CD4-positive, alpha-beta T cell treated with Interleukin-12 subunit alpha and Interleukin-12 subunit beta, for 1 hour (primary cell): ENCODE measurements around the gene DRAM1.
"Not testable (repeated sequence)": the region's sequence is repeated elsewhere in the genome, so short reads cannot be mapped to it uniquely, and the experiment has no call there.

ENCODE experiments used
- DNase-seq: peaks from one replicate; pipeline ENCODE4 v3.0.0-alpha.2; 2020

Gene DRAM1, protein sequence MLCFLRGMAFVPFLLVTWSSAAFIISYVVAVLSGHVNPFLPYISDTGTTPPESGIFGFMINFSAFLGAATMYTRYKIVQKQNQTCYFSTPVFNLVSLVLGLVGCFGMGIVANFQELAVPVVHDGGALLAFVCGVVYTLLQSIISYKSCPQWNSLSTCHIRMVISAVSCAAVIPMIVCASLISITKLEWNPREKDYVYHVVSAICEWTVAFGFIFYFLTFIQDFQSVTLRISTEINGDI

DNA sequence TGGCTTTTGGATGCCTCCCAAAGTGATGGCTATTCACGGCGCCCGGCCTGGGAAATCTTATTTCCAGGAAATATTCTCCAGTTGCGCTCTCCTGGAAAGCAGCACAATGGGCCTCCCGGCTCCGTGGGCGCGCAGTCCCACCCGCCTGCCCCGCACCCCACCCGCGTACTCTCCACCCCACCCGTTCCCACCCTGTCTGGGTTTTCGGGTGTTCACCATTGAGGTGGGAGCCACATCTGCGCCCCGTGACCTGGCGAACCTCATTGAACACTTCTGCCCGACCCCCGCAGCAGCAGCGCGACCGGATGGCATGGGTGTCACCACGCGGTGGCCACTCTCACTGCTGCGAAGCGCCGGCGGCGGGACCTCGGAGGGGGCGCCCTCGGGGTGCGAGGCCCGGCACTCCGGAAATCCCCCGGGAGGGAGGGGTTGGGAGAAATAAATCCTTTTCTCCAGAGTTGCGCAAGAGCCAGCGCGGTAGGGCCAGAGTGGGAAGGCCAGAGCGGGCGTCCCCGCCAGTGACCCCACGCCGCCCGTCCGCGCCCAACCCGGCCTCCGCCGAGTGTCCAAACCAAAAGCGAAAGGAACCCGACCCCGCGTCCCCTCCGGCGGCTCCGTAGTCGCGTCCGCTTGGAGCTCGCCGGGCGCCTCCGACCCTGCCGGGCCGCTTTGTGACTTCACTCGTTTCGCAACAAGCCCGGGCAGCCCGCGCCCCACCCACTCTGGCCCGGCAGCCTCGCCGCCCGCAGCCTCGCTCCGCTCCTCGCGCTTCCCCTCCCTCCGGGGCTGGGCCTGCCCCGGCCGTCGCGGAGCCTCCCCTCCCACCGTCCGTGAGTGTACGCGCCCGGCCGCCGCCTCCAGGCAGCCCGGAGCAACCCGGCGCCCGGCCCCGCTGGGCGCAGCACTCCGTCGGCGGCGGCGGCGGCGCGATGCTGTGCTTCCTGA lies at the start of gene DRAM1:
DRAM1 (plus strand) TSS at position 720 of the 945 bp plus-strand sequence; CDS start at position 930, 210 bp downstream.
- peak; percentile 82 for DNase-seq

DNA sequence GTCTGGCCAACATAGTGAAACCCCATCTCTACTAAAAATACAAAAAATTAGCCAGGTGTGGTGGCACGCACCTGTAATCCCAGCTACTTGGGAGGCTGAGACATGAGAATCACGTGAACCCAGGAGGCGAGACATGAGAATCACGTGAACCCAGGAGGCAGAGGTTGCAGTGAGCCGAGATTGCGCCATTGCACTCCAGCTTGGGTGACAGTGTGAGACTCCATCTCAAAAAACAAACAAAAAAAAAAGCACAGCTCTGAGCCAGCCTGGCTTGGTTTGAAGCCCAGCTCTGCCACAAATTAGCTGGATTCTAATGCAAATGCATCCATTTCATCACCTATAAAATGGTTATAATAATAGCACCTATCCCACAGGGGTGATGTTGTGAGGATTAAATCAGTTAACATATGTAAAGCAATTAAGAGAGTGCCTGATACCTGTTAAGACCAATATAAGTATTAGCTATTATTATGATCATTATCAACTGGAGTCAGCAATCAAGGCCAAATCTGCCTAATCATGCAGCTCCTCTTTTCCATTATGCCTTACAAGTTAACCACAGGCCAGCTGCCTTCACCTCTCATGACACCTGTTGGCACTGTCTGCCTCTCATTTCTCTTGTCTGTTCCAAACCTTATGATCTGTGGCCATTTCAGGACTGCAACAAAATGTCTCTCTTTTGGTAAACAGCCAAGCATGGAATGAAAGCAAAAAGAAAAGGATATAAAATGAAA lies 48.8 kb upstream of the DRAM1 start:
- no peak for DNase-seq

DNA sequence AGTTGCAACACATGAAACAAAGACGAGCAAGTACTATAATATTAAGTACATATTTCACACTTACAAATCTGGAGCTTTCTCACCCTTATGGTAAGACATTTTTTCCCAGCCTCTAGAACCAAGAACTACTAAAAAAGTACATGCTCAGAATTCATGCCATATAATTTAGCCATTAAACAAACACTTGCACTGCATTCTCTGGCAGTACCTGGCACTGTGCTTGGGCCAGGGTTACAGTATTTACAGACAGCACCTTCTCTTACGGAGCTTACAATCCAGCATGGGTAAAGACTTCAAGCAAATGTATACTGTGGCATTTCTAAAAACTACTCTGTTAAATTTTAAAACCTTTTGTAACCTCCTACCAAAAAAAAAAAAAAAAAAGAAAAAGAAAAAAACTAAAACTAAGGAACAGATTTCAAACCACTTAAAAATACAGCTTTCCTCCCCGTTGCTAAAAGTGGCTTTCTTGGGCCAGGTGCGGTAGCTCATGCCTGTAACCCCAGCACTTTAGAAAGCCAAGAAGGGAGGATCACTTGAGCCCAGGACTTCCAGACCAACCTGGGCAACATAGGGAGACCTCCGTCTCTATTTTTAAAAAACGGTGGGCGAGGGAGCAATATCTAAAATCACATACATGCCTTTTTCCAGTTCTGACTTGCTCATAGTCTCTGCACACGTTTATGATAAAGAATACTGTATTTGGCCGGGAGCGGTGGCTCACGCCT lies 47.6 kb upstream of the DRAM1 start:
- DNase-seq: no peak

DNA sequence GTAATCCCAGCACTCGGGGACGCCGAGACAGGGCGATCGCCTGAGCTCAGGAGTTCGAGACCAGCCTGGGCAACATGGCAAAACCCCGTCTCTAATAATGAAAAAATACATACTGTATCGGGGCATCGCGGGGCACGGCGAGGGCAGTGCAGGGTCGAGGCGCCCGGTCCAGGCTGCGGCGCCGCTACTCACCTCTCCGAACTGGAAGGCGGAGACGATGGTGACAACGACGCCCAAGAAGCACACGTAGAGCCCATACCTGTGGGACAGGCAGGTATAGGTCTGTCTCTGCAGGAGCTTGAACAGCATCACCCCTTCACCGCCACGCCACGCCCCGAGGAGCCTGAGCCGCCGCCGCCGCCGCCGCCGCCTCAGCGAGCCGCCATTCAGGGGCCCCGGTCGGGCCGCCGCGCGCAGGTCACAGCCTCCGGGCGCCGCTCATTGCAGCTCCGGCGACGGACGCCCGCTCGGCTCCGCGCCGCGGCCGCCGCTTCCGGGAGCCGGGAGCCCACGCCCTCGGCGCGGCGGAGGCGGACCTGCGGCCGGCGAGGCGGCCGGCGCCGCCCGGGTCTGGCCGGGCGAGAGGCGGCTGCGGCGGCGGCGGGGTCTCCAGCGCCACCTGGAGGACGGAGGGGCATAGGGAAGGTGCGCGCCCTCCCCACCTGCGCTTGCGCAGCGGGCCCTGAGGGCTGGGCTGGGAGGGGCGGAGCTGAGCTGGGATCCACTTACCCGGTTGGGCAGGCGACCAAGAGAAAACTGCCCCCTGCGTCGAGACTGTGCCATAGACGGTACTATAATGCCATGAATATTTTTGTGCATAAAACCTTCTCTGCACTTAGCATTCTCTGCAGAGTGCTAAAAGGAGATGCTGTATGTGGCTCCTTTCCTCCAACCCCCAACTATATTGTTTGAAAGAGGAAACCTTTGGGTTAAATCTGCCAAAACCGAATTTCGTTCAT lies 46.7 kb upstream of the DRAM1 start, which contains the start of gene GNPTAB:
GNPTAB (minus strand) TSS at position 593 of the 959 bp plus-strand sequence; CDS start at position 309, 284 bp downstream.
- peak; percentile 96 for DNase-seq

DNA sequence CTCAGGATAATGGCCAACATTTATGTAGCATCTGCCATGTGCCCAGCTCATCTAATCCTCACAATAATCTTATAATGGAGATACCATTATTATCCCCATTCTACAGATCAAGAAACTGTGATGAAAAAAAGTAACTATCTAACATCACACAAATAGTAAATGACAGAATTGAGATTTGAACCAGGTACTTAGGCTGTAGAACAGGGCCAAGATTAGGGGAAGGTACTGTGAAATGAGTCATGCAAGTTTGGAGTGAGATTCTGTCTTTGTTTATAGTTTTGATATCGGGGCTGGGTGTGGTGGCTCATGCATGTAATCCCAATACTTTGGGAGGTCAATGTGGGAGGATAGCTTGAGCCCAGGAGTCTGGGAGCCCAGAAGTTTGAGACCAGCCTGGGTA lies 45.4 kb upstream of the DRAM1 start:
- DNase-seq: no peak

DNA sequence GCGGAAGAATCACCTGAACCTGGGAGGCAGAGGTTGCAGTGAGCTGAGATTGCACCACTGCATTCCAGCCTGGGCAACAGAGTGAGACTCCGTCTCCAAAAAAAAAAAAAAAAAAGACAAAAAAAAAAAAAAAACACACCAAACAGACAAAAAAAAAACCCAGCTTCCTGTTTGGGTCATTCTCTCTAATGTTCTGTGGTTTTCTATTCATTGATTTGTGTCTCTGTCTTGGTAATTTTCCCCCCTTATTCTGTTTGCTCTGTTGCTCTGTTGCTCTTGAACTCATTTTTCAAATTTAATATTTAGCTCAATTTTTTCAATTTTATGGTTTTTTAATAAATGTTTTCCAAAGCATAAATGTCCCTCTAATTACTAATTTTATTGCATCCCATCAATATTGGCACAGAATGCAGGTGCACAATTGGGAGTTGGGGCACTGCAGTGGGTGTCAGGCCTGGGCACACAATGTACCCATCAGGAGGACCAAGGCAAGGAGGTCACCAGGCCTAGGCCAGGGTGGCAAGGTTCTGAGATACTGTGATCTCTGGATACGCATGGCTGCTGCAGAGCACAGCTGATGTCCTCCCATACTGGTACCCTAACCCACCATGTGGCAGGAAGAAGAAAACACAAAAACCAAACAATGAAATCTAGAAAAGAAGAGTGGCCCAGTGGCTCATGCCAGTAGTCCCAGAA lies 38.6 kb upstream of the DRAM1 start:
- peak; percentile 30 for DNase-seq

DNA sequence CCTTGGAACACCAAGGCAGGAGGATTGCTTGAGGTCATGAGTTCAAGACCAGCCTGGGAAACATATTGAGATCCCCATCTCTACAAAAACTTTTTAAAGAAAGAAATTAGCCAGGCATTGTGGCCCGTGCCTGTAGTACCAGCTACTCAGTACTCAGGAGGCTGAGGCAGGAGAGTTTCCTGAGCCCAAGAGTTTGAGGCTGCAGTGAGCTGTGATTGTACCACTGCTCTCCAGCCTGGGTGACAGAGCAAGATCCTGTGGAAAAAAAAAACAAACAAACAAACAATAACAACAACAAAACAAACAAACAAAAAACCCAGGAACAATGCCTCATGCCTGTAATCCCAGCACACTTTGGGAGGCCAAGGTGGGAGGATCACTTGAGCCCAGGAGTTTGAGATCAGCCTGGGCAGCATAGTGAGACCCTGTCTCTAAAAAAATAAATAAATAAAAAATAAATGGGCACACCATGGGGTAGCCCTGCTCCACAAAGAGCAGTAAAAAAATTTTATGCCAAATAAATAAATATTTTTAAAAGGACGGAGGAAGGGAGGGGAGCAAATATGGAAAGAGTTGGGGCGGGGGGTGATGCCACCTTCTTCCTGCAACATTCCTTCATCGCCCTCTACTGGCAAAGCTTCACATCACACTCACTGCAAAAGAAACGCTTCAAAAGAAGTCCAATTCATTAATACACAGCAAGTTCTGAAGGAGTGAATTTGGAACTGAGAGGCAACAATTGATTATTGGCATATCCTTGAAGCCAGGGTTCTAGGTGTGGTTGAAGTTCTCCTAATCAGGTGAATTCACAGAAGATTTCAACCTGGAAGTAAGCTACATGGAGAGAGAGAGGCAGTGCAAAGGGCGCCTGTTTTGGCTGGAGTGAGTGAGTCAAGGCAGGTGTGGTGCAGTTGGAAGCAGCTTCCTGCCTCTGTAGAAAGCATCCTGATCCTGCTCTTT lies 37.8 kb upstream of the DRAM1 start:
- DNase-seq: peak; percentile 79

DNA sequence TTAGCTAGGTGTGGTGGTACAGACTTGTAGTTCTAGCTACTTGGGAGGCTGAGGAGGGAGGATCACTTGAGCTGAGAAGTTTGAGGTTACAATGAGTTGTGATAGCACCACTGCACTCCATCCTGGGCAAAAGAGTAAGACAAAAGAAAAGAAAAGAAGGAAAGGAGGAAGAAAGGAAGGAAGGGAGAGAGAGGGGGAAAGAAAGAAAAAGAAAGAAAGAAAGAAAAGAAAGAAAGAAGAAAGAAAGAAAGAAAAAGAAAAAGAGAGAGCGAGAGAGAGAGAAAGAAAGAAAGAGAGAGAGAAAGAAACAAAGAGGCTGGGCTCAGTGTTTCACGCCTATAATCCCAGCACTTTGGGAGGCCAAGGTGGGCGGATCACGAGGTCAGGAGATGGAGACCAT lies 36.3 kb upstream of the DRAM1 start:
- no peak for DNase-seq

DNA sequence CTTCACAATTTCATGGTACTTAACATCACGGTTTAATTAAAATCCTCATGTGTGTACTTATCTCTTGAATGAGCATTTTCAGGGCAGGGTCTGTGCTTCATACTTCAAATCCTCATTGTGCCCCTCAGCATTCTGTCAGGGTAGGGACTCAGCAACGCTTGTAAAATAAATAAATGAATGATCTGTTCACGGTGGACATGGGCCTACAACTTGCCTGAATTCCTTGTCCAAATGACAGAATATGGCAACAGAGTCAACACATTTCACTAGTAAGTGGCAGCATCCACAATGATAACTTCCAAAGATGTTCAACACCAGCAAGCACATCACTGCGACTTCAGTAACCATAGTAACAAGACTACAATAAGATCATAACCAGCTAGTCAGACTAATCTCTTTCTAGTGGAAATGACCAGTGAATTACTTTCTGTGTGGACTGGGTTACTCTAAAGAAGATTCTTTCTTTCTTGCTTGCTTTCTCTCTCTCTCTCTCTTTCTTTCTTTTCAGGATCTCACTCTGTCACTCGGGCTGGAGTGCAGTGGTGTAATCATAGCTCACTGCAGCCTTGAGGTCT lies 32.2 kb upstream of the DRAM1 start:
- DNase-seq: no peak

DNA sequence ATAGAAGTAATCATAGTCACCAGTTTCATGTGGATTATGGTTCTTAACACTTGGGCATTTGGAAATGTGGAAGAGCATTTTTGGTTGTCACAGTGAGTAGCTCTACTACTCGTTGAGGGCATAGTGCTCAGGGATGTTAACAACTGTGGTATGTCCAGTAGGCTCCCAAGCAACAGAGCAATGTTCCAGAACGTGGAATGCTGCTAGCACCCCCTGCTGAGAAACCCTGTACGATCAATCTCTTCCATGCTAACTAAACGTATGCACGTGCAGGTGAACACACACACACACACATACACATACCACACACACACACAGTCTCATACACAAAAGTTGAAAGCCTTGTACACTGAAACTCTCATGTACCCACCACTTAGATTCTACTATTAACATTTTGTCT lies 30.1 kb upstream of the DRAM1 start:
- no peak for DNase-seq

DNA sequence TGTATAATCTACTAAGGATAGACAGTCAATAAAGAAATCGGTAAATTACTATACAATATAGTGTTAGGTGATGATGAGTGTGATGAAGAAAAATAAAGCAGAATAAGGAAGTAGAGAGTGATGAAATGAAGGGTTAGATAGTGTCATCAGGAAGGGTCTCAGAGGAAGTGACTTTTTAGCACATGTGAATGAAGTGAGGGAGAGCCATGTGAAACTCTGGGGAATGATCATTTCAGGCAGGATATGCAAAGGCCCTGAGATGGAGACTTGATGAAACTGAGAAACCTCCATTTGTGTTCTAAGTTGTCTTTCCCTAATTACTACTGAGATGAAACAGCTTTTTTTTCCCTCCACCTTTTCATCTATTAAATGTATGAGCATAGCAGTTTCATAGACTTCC lies 27.2 kb upstream of the DRAM1 start:
- DNase-seq: no peak

DNA sequence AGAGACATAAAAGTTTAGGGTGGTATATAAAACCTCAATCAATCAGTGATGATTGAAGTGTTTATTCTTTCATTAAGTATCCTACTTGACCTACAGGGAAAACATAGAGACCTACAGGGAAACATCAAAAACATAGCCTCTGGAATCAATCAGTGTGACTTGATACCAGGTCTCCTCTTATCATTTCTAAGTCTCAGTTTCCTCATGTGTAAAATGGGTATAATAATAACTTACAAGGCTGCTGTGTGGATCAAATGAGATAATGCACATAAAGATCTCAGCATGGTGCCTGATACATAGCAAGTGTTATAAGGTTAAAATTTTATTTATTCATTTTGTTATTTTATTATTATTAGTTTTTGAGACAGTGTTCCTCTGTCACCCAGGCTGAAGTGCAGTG lies 24.4 kb upstream of the DRAM1 start:
- no peak for DNase-seq

DNA sequence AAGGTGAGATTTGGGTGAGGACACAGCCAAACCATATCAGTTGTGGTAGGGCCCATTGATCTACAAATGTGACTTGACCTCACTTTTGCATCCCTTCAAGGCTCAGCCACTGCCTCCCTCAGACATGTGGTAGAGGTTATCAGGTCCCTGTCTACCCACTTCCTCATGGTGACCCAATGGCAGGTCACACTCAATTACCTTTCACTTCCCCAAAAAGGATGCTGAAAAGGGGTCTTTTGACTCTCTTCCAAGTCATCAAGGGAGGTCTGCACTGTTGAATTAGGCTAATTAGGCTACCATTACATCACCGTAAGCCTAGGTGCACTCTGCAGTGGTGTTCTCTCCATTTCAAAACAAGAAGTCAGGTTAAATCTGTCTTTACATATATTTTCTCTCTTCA lies 22.6 kb upstream of the DRAM1 start:
- DNase-seq: no peak

DNA sequence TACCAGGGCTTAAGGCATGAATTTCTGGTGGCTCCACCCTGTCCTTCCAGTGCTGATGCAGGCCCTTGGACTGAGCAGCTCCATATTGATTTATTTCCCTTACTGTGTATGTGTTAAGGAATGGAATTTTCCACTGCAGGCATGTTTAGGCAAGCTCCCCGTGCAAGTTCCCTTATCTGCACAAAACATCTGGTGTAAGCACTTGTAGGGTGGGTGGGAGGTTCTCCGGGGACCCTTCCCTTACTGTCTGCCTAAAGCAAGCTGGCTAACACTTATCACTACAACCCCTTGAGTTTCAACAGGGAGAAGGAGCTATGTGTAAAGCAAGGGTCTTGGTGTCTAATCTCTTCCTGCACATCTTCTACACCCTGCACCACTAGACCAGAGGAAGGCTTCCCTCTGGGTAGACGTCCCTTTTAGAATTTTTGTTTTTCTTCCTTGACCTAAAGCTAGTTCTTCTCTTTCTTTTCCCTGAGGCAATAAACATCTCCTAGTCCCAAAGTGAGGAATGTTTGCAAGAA lies 22.0 kb upstream of the DRAM1 start:
- no peak for DNase-seq

DNA sequence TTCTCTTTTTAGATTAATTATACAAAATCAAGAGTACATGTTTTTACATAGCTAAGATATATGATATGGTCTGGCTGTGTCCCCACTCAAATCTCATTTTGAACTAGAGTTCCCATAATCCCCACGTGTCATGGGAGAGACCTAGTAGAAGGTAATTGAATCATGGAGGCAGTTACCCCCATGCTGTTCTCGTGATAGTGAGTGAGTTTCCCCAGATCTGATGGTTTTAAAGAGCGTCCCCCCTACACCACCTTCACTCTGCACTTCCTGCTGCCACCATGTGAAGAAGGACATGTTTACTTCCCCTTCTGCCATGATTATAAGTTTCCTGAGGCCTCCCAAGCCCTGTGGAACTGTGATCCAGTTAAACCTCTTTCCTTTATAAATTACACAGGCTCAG lies 21.4 kb upstream of the DRAM1 start:
- DNase-seq: no peak

DNA sequence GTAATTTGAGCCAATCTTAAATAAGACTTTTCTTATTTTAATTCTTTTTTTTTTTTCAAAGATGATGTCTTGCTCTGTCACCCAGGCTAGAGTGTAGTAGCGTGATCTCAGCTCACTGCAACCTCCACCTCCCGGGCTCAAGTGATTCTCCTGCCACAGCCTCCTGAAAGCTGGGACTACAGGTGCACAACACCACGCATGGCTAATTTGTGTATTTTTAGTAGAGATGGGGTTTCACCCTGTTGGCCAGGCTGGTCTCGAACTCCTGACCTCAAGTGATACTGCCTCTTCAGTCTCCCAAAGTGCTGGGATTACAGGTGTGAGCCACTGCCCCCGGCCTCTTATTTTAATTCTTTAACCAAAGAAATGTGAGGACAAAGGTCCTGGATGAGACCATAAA lies 20.8 kb upstream of the DRAM1 start:
- DNase-seq: not testable (repeated sequence)

DNA sequence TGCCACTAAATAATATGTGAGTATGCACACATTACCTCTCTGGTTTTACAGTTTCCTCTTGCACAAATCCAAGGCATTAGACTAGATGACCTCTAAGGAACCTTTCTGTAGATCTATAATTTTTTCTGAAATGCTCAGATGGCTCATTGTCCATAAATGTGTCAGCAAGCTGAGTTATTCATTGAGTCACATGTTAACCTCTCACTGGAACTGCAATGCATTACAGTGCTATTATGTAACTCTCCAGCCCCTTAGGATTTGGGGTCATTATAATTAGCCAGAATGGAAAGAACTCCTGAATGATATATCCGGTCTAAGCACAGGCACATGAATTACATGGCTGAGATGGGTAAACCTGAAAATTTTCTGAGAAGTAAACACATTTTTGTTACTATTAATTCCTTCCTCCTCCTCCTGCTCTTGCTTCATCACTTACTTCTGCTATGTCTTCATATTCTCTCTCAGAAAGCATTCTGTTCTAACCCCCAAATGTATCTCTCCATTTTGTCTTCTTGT lies 20.3 kb upstream of the DRAM1 start:
- no peak for DNase-seq

DNA sequence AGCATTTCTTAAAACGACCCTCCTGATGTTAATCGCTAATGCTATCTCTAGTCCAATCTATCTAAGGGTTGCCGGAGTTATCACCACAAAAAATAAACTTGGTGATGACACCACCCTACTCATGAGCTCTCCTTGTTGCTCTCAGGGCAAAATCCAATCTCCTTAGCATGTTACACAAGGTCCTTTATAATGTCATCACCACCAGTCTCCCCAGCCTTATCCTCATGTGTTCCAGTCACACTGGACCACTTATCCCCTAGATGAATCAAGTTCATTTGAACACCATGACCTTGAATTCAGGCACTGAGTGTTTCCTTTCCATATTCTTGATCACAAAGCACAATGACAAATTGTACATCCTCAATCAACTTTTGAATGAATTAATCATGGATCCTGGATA lies 19.0 kb upstream of the DRAM1 start:
- no peak for DNase-seq
